Smooth muscle cell (in vitro differentiated cells): ENCODE measurements around the gene SPCS3. TPM values are rescaled to one million over a fixed set of nuclear protein-coding genes. Genes with fewer than 3 reads are reported as not detected.
"Not testable (repeated sequence)": the region's sequence is repeated elsewhere in the genome, so short reads cannot be mapped to it uniquely, and the experiment has no call there.

Experiments
- DNase-seq: peaks from one replicate; lab custom pipeline; 2025; ENCODE audit not compliant: unreplicated experiment; lab: John Stamatoyannopoulos, UW
- H2AFZ ChIP-seq: fragments of 200-600 bp; sonication (generic); 2 replicates; pipeline ENCODE4 v1.6.0; 2016; ENCODE audit warnings: antibody characterized with exemption, low read depth, mild to moderate bottlenecking
- H3F3A ChIP-seq: fragments of 200-600 bp; sonication (generic); 2 replicates; pipeline ENCODE4 v1.6.0; 2017; ENCODE audit warnings: antibody characterized with exemption, low read depth
- H3K27ac ChIP-seq: fragments of 200-600 bp; sonication (generic); 2 replicates; pipeline ENCODE4 v1.5.1; 2016; ENCODE audit warnings: low read depth, mild to moderate bottlenecking
- H3K27me3 ChIP-seq: fragments of 200-600 bp; sonication (generic); 2 replicates; pipeline ENCODE4 v1.6.1; 2016; ENCODE audit warnings: low read depth, mild to moderate bottlenecking
- H3K36me3 ChIP-seq: fragments of 200-600 bp; sonication (generic); 2 replicates; pipeline ENCODE4 v1.5.1; 2016; ENCODE audit warnings: low read depth
- H3K4me1 ChIP-seq: fragments of 200-600 bp; sonication (generic); 2 replicates; pipeline ENCODE4 v1.5.1; 2016; ENCODE audit warnings: low read depth
- H3K4me2 ChIP-seq: fragments of 200-600 bp; sonication (generic); 2 replicates; pipeline ENCODE4 v1.6.0; 2016; ENCODE audit warnings: mild to moderate bottlenecking
- H3K4me3 ChIP-seq: fragments of 200-600 bp; sonication (generic); 2 replicates; pipeline ENCODE4 v1.5.1; 2016; ENCODE audit warnings: mild to moderate bottlenecking
- H3K79me2 ChIP-seq: fragments of 200-600 bp; sonication (generic); 2 replicates; pipeline ENCODE4 v1.6.0; 2016; ENCODE audit warnings: low read depth, mild to moderate bottlenecking
- H3K9ac ChIP-seq: fragments of 200-600 bp; sonication (generic); 2 replicates; pipeline ENCODE4 v1.6.0; 2016; ENCODE audit warnings: low read depth
- H3K9me3 ChIP-seq: fragments of 200-600 bp; sonication (generic); replicated peaks from 2 replicates; pipeline ENCODE4 v1.5.1; 2016; ENCODE audit warnings: low read depth
- H4K20me1 ChIP-seq: fragments of 200-600 bp; sonication (generic); 2 replicates; pipeline ENCODE4 v1.6.0; 2016; ENCODE audit warnings: low read depth
- CTCF ChIP-seq: fragments of 200-600 bp; sonication (generic); IDR thresholded peaks from 2 replicates; pipeline ENCODE4 v1.5.1; 2017; ENCODE audit warnings: borderline replicate concordance, mild to moderate bottlenecking, antibody characterized with exemption; ENCODE audit not compliant: insufficient read depth, poor library complexity, severe bottlenecking
- WGBS: methylation state at CpG from one replicate; pipeline ENCODE4 v1.1.7; 2016; ENCODE audit warnings: low lambda C conversion rate; 5-methylcytosine and 5-hydroxymethylcytosine counted together
- polyA plus RNA-seq: library from polyadenylated mRNA; unstranded; fragments of >200 nt; fragmentation: Nextera tagmentation; extraction: Ambion mirVana; gene quantifications from 2 replicates; pipeline ENCODE4 v1.2.1, GENCODE V29; 2016
- total RNA-seq: library from RNA; depleted of rRNA; stranded (reverse); fragments of >200 nt; gene quantifications from 2 replicates; pipeline ENCODE4 v1.2.3, GENCODE V29; 2014

The SPCS3 gene
- total and polyA plus RNA-seq, 2 experiments from 2014 or later, result 116 to 195 TPM

DNA sequence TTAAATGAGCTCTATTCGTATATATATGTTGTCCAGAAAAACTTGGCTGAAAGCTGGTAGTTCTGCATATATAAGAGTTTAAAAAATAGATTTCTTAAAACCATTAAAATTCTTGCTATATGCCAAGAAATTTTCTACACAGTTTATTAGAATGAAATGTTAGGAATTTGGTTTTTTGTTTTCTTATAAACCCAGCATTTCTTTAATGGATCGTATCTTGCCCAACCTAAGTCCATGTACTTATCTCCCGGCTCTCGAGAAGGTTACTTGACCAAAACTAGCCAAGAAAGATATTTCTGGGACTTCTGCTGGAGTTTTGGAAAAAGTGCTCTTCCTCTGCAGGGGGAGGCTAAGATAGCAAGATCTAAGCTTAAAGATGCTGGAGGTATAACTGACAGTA, 46.0 kb upstream of the SPCS3 start:
- peaks cover 7% of the 10 kb centered on the region for H3F3A ChIP-seq
- no peak overlapping the region for H3K27ac ChIP-seq
- H3K4me3 ChIP-seq, result no peak overlapping the region
- no peaks in the 10 kb centered on the region for H3K9me3 ChIP-seq
- no peaks in the 10 kb centered on the region for H3K27me3 ChIP-seq
- H3K79me2 ChIP-seq, result no peaks in the 10 kb centered on the region
- H3K9ac ChIP-seq, result no peak overlapping the region
- peaks cover 11% of the 10 kb centered on the region for H3K4me1 ChIP-seq
- DNase-seq, result no peak
- H4K20me1 ChIP-seq, result no peaks in the 10 kb centered on the region
- H3K4me2 ChIP-seq, result no peak overlapping the region
- no peak overlapping the region for H2AFZ ChIP-seq
- 98% methylated on average over 4 of the region's 4 CpGs for WGBS
- no peak for TF ChIP-seq CTCF
- H3K36me3 ChIP-seq, result no peaks in the 10 kb centered on the region

DNA sequence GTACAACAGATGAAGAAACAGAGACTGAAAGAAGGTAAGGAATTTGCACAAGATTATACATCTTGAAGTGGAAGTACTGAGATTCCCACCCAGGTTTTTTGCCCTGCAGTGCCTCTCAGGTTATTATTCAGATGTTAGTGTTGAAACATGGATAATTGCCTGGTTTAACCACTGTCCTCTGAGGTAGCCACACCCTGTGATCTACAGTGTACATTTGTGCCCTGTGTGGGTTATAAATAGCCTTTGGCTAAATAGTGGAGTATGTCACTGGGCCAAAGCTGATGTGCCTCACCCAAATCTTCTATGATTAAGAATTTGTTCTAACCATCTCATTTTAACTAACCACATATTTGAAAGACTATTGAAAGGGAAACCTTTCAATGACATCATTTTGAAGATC, 45.3 kb upstream of the SPCS3 start:
- Histone ChIP-seq H3K27ac (no peak overlapping the region), H3K4me2 (no peak overlapping the region)

DNA sequence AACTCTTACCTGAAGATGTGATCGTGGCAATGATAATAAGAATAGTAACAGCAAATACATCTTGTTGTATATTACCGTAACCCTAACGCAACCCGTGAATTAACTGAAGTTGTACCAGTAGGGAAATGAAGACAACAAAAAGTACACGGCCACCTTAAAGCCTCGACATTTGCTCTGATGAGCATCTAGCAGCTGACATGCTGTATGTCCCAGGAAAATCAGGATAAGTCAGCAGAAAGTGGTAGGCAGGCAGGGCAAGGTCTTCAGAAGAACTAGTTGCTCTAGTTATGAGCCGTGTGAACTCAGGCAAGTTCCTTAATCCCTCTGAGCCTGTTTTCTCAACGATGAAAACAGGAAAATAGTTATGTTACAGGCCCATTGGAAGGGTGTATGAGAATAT, 43.1 kb upstream of the SPCS3 start:
- DNase-seq, result no peak
- WGBS, result 82% methylated on average over 8 of the region's 8 CpGs
- TF ChIP-seq CTCF, result no peak
- H3K9me3 ChIP-seq, result no peaks in the 10 kb centered on the region
- no peaks in the 10 kb centered on the region for H4K20me1 ChIP-seq
- H2AFZ ChIP-seq, result peak overlapping the region; percentile 5
- H3K79me2 ChIP-seq, result no peaks in the 10 kb centered on the region
- no peaks in the 10 kb centered on the region for H3K4me1 ChIP-seq
- H3K4me3 ChIP-seq, result no peak overlapping the region
- H3K36me3 ChIP-seq, result no peaks in the 10 kb centered on the region
- H3F3A ChIP-seq, result no peaks in the 10 kb centered on the region
- no peak overlapping the region for H3K4me2 ChIP-seq
- no peaks in the 10 kb centered on the region for H3K27me3 ChIP-seq
- no peak overlapping the region for H3K27ac ChIP-seq
- no peak overlapping the region for H3K9ac ChIP-seq

More for the DNA sequence above, 45.3 kb upstream of the SPCS3 start:
- Histone ChIP-seq H3K27me3 (no peaks in the 10 kb centered on the region), H3K4me1 (peaks cover 11% of the 10 kb centered on the region), H3K9me3 (no peaks in the 10 kb centered on the region), H4K20me1 (no peaks in the 10 kb centered on the region), H3K9ac (no peak overlapping the region), H3K36me3 (no peaks in the 10 kb centered on the region), H2AFZ (no peak overlapping the region), H3K79me2 (no peaks in the 10 kb centered on the region), H3K4me3 (no peak overlapping the region), H3F3A (peaks cover 7% of the 10 kb centered on the region)
- no peak for DNase-seq
- no peak for TF ChIP-seq CTCF

DNA sequence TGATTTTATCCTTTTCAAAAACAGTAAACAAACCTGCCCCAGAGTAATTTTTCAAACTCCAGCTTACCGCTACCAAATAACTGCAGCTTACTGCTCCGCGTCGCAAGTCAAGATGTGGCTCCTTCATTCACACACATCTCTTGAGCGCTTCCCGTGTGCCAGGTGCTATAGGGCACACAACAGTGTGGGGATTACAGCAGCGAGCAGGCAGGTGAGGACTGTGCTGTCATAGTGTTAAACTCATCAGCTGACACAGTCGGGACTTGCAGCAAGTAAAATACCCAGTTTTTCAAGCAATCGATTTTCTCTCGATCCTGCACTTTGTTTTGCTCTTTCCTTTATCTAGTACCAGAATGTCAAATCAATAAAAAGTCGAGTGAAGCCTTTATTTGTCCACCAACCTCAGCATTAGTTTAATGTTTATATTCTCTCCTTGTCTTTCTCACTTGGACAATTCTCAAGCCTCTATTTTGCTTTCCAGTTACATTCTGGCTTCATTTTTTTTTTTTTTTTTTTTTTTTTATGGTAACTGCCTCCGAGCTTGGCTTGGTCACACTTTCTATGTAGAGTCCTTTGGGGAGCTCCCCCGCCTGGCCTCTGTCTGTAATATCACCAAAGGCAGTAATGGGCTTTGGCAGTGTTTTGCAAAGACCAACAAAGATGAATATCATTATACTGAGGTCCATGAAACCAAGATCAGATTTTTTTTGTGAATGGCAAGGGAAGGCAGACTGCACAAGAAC, 42.4 kb upstream of the SPCS3 start:
- no peaks in the 10 kb centered on the region for H3K27me3 ChIP-seq
- H3K4me2 ChIP-seq, result no peak overlapping the region
- no peak overlapping the region for H3K4me3 ChIP-seq
- H2AFZ ChIP-seq, result no peak overlapping the region
- no peaks in the 10 kb centered on the region for H3K9me3 ChIP-seq
- WGBS, result 77% methylated on average over 13 of the region's 13 CpGs
- H3K4me1 ChIP-seq, result no peaks in the 10 kb centered on the region
- H3K27ac ChIP-seq, result no peak overlapping the region
- no peaks in the 10 kb centered on the region for H4K20me1 ChIP-seq
- peak; percentile 47 for TF ChIP-seq CTCF
- H3K9ac ChIP-seq, result no peak overlapping the region
- no peaks in the 10 kb centered on the region for H3F3A ChIP-seq
- no peaks in the 10 kb centered on the region for H3K36me3 ChIP-seq
- DNase-seq, result peak; percentile 6
- H3K79me2 ChIP-seq, result no peaks in the 10 kb centered on the region

GRCh38 chr4:176279560-176279959, 40.2 kb upstream of the SPCS3 start:
- not testable (repeated sequence) for H3K4me2 ChIP-seq, H3K36me3 ChIP-seq, H3K27me3 ChIP-seq, DNase-seq, H3K79me2 ChIP-seq, H3K9ac ChIP-seq, H3K9me3 ChIP-seq, H2AFZ ChIP-seq, H4K20me1 ChIP-seq, H3F3A ChIP-seq, H3K27ac ChIP-seq, H3K4me3 ChIP-seq, H3K4me1 ChIP-seq
- WGBS, result 90% methylated on average over 1 of the region's 1 CpG
